ENCODE results near the gene CD300LF. TPM values are rescaled to one million over a fixed set of nuclear protein-coding genes. Genes with fewer than 3 reads are reported as not detected.

The CD300LF gene
- total RNA-seq, 1 experiment from 2014 or later = not detected

GRCh38 chr17:74725111-74725510, 12.4 kb upstream of the CD300LF start:
- Histone ChIP-seq H3K79me1 (ENCODE audit: insufficient read depth, low read depth, low read length, poor library complexity, severe bottlenecking) (no peaks in the 10 kb centered on the region), H3K27me3 (ENCODE audit: insufficient read depth, low read length) (no peaks in the 10 kb centered on the region; the same call in 1 of the 2 replicates), H3K4ac (ENCODE audit: low read depth, low read length) (no peak overlapping the region), H3K23me2 (ENCODE audit: insufficient read length, low read depth, low read length, poor library complexity, severe bottlenecking) (no peaks in the 10 kb centered on the region), H3K4me2 (ENCODE audit: insufficient read depth, insufficient read length, low read length) (no peak overlapping the region), H3K9ac (ENCODE audit: extremely low read depth, insufficient read length, low read length) (no peak overlapping the region), H2BK15ac (ENCODE audit: low read depth, low read length) (no peak overlapping the region), H3K27ac (ENCODE audit: insufficient read length, low read depth, low read length) (no peak overlapping the region), H4K91ac (ENCODE audit: insufficient read length, low read depth, low read length) (no peak overlapping the region), H3K23ac (ENCODE audit: insufficient read length, low read depth, low read length) (no peak overlapping the region), H3K9me3 (ENCODE audit: control insufficient read depth, low read depth, low read length) (no peaks in the 10 kb centered on the region), H2BK120ac (ENCODE audit: low read depth, low read length, poor library complexity, severe bottlenecking) (no peak overlapping the region), H4K8ac (replicated peaks; ENCODE audit: insufficient read length, low read depth, low read length) (no peak overlapping the region), H2BK5ac (ENCODE audit: insufficient read length, low read length) (no peak overlapping the region), H3K14ac (ENCODE audit: insufficient read depth, low read length) (no peak overlapping the region), H4K5ac (ENCODE audit: insufficient read length, low read depth, low read length) (no peak overlapping the region), H4K20me1 (ENCODE audit: control insufficient read depth, insufficient read depth, insufficient read length) (no peaks in the 10 kb centered on the region), H2AFZ (ENCODE audit: low read length) (no peak overlapping the region), H2BK20ac (ENCODE audit: low read depth, low read length, poor library complexity, severe bottlenecking) (no peak overlapping the region), H3K4me1 (ENCODE audit: insufficient read depth, low read length) (no peaks in the 10 kb centered on the region), H3K18ac (ENCODE audit: insufficient read length, low read depth, low read length) (no peak overlapping the region), H2AK5ac (ENCODE audit: insufficient read length, low read length) (no peak overlapping the region), H3K79me2 (ENCODE audit: insufficient read depth, low read length) (no peaks in the 10 kb centered on the region), H2BK12ac (ENCODE audit: insufficient read length, low read depth, low read length) (no peak overlapping the region), H3K56ac (ENCODE audit: insufficient read length, low read depth, low read length) (no peak overlapping the region), H3T11ph (ENCODE audit: low read length) (no peak overlapping the region)
- no peaks in the 10 kb centered on the region for H3K4me1 Mint-ChIP-seq
- TF ChIP-seq CTCF (conservative IDR thresholded peaks at IDR 0.05) = no peak
- H3K9me3 Mint-ChIP-seq = no peaks in the 10 kb centered on the region
- H3K4me3 Mint-ChIP-seq = no peak overlapping the region
- no peak for DNase-seq
- H3K36me3 Mint-ChIP-seq (ENCODE audit: insufficient read depth in 1 of 3, low read depth in 3 of 3) = no peaks in the 10 kb centered on the region
- H3K27ac Mint-ChIP-seq = no peak overlapping the region
- WGBS (ENCODE audit: extremely low coverage, insufficient read length, low lambda C conversion rate) = no CpG with 5 or more reads among the region's 3 CpGs
- peaks cover 38% of the 10 kb centered on the region for H3K27me3 Mint-ChIP-seq (ENCODE audit: low read depth)
